Bronchial epithelial cell (primary cell): ENCODE results near the gene PDZD8. TPM values are rescaled to one million over a fixed set of nuclear protein-coding genes. Genes with fewer than 3 reads are reported as not detected.

Experiments used
- DNase-seq: peaks from one replicate; pipeline ENCODE4 v3.0.0-alpha.2; 2010; ENCODE audit warnings: low read depth
- FAIRE-seq: peaks from 2 replicates; lab custom pipeline; 2011; peaks lifted over from hg19 to GRCh38; lab: Jason Lieb, UNC
- H3K27me3 ChIP-seq: 2 replicates; pipeline ENCODE4 v1.5.1; 2011; ENCODE audit warnings: low read length; ENCODE audit not compliant: control insufficient read depth, insufficient read depth
- H3K36me3 ChIP-seq: 2 replicates; pipeline ENCODE4 v1.5.1; 2011; ENCODE audit warnings: low read length; ENCODE audit not compliant: control insufficient read depth, insufficient read depth
- H3K4me3 ChIP-seq: 2 replicates; pipeline ENCODE4 v1.5.1; 2011; ENCODE audit warnings: mild to moderate bottlenecking, low read depth, low read length, control low read depth
- total RNA-seq: library from RNA; depleted of rRNA; stranded (reverse); fragments of >200 nt; gene quantifications from 2 replicates; pipeline ENCODE4 v1.2.1, GENCODE V29; 2014
- TF ChIP-seq, protein P1 (sequence below): IDR thresholded peaks from 2 replicates; pipeline ENCODE4 v1.5.1; 2011; ENCODE audit warnings: mild to moderate bottlenecking, moderate library complexity, low read length, control low read depth, inconsistent platforms; ENCODE audit not compliant: insufficient read depth, severe bottlenecking

The PDZD8 gene
- total RNA-seq, 1 donor from 2014 or later = 20.3 TPM

DNA sequence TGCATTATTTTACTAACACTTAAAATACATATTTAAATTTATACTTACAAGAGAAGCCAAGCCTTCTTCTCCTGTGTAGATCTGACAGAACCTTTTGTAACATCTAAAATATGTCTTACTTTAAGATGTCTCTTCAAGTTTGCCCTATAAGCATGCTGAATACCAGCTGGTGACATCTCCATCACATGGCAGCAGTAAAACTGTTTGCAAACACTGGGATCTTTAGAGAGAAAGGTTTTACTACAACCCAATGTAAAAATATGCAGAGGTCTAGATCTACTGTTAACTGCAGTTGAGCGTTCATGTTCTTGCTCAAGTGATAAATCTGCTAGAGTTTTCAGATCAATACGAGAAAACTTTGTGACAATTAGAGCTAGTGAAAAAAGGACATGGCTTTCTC lies 23.2 kb downstream of the PDZD8 start:
- H3K36me3 ChIP-seq = peaks cover 1% of the 10 kb centered on the region
- TF ChIP-seq, protein P1, sequence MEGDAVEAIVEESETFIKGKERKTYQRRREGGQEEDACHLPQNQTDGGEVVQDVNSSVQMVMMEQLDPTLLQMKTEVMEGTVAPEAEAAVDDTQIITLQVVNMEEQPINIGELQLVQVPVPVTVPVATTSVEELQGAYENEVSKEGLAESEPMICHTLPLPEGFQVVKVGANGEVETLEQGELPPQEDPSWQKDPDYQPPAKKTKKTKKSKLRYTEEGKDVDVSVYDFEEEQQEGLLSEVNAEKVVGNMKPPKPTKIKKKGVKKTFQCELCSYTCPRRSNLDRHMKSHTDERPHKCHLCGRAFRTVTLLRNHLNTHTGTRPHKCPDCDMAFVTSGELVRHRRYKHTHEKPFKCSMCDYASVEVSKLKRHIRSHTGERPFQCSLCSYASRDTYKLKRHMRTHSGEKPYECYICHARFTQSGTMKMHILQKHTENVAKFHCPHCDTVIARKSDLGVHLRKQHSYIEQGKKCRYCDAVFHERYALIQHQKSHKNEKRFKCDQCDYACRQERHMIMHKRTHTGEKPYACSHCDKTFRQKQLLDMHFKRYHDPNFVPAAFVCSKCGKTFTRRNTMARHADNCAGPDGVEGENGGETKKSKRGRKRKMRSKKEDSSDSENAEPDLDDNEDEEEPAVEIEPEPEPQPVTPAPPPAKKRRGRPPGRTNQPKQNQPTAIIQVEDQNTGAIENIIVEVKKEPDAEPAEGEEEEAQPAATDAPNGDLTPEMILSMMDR = no peak
- no peaks in the 10 kb centered on the region for H3K27me3 ChIP-seq
- H3K4me3 ChIP-seq = no peak overlapping the region
- no peak for FAIRE-seq
- no peak for DNase-seq

DNA sequence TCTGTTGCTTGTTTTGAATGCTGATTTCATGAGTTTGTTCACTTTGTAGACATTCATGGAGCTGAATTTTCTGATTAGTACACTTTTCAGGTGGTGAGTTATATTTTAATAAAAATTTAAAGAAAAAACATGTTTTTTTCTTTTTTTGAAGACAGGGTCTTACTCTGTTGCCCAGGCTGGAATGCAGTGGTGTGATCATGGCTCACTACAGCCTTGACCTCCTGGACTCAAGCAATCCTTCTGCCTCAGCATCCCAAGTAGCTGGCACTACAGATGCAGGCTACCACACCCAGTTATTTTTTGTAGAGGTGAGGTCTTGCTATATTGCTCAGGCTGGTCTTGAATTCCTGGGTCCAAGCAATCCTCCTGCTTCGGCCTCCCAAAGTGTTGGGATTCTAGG lies 23.7 kb downstream of the PDZD8 start:
- no peaks in the 10 kb centered on the region for H3K27me3 ChIP-seq
- DNase-seq = no peak

DNA sequence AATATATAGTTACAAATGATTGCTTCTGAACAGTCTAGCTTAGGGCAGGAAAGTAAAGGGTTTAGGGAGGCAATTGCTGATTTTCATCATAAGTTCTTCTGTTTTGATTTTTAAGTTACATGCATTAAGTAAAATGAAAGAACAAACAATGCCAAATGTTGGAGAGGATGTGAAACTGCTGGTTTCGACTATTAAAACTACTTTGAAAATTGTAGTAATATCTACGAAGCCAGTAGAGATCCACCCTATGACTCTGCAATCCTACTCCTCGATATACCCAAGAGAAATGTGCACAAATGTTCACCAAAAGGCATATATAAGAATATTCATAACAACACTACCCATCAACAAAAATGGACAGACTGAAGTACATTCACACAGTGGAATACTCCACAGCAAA lies 24.3 kb downstream of the PDZD8 start:
- no peak for FAIRE-seq

More for the DNA sequence above, 23.7 kb downstream of the PDZD8 start:
- FAIRE-seq = no peak
- Histone ChIP-seq H3K4me3 (no peak overlapping the region), H3K36me3 (peaks cover 1% of the 10 kb centered on the region)
- TF ChIP-seq, protein P1 = no peak

DNA sequence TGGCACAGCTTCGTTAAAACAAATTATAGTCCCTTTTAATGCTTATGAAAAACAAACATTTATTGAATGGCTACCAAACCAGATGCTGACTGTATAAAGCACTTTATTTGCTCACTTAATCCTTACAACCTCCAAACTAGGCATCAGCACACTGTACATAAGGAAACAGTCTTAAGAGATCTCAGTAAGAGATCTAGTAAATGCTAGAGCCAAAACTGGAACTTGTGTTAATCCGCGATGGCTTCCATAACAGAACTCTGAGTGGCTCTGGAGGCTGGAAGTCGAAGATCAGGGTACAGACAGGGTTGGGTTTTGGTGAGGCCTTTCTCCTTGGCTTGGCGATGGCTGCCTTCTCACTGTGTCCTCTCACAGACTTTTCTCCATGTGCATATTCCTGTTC lies 27.0 kb downstream of the PDZD8 start:
- FAIRE-seq = no peak
- H3K36me3 ChIP-seq = peaks cover 1% of the 10 kb centered on the region
- TF ChIP-seq, protein P1 = no peak

More for the DNA sequence above, 24.3 kb downstream of the PDZD8 start:
- no peak for DNase-seq
- no peak overlapping the region for H3K4me3 ChIP-seq
- peaks cover 1% of the 10 kb centered on the region for H3K36me3 ChIP-seq
- TF ChIP-seq, protein P1 = no peak
- no peaks in the 10 kb centered on the region for H3K27me3 ChIP-seq

DNA sequence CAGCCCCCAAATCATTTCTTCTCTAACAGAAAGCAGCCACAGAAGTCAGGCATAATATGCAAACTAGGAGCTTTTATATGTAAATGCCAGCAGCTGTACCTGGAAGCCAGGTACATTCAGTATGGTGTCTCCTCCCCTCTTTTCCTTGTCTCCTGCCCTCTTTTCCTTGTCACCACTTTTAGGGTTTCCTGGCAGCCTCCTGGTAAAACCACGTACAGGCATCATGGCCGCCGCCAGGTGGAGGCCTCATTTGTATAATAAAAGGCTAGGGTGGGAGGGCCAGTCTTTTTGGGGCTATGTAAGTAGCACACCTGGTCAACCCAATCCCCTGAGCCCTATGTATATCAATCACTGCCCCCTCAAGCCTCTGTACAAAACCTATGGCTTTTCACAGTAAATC lies 28.7 kb downstream of the PDZD8 start:
- no peaks in the 10 kb centered on the region for H3K27me3 ChIP-seq
- TF ChIP-seq, protein P1 = no peak
- FAIRE-seq (no peak), DNase-seq (no peak)
- H3K36me3 ChIP-seq = peaks cover 1% of the 10 kb centered on the region
- no peak overlapping the region for H3K4me3 ChIP-seq

More for the DNA sequence above, 27.0 kb downstream of the PDZD8 start:
- H3K4me3 ChIP-seq = no peak overlapping the region
- no peak for DNase-seq
- H3K27me3 ChIP-seq = no peaks in the 10 kb centered on the region

DNA sequence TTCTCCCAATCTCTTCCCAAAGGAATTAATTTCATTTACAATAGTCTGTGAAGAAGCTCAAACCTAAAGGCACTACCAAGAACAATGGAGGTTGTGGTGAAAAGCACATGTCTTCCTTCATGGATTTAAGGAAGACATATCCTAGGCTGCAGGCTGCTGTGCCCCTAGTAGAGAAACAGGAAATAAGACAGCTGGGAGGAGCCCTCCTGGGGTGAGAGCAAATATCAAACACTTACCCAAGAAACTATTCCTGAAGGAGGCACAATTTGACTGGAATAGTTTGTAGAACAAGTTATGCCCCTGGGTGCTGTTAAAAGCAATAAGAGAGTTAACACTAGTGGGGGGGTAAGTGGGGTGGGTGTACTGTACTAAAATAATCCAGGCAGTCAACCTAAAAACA lies 30.1 kb downstream of the PDZD8 start:
- no peak for DNase-seq
- FAIRE-seq = no peak
- H3K27me3 ChIP-seq = no peaks in the 10 kb centered on the region

More for the DNA sequence above, 30.1 kb downstream of the PDZD8 start:
- Histone ChIP-seq H3K4me3 (no peak overlapping the region), H3K36me3 (peaks cover 1% of the 10 kb centered on the region)
- TF ChIP-seq, protein P1 = no peak
